Ishikawa (cell line): ENCODE measurements around the gene SAG.

ENCODE experiments used
- TAF1 ChIP-seq: IDR thresholded peaks from 2 replicates; pipeline ENCODE4 v1.6.1; 2012; ENCODE audit warnings: low read depth, mild to moderate bottlenecking
- TF ChIP-seq, protein P1 (sequence below): IDR thresholded peaks from 2 replicates; pipeline ENCODE4 v1.6.1; 2012

DNA sequence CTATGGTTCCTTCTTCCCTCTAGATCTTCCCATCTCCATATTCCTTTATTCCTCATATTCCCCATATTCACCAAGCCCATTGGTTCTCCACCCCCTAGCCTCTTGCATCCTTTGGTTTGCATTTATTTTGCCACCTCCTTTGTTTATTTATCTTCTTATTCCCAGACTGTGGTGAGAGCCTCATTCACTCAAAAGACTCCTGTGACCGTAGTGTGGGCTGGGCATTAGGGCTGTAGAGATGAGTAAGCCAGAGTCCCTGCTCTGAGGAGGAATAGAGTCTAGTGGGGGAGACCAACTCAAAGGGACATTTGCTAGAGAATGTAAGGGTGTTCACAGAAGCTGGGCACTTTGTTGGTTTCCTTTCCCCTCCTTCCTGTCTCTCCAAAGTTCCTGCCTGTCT, 47.9 kb upstream of the SAG start:
- TF ChIP-seq, protein P1, sequence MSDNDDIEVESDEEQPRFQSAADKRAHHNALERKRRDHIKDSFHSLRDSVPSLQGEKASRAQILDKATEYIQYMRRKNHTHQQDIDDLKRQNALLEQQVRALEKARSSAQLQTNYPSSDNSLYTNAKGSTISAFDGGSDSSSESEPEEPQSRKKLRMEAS = no peak
- no peak for TF ChIP-seq TAF1
